Measurements from ENCODE around the gene SRGAP3. TPM values are rescaled to one million over a fixed set of nuclear protein-coding genes. Genes with fewer than 3 reads are reported as not detected.

The SRGAP3 gene
- total and polyA plus RNA-seq, 5 experiments from 2014 or later: 0.73 to 2.5 (median 1.8) TPM

- DNase-seq: no peak
- no peak for ATAC-seq
- Mint-ChIP-seq H3K36me3 (no peaks in the 10 kb centered on the region), H3K27me3 (no peaks in the 10 kb centered on the region), H3K9me3 (no peaks in the 10 kb centered on the region), H3K27ac (no peak overlapping the region), H3K4me1 (no peaks in the 10 kb centered on the region), H3K4me3 (no peak overlapping the region)
- POLR2A ChIA-PET: no interaction called here
Observed at GRCh38 chr3:9021271-9022009, 228.0 kb downstream of the SRGAP3 start.

GRCh38 chr3:9020426-9020825 is 229.0 kb downstream of the SRGAP3 start:
- DNase-seq (no peak), ATAC-seq (no peak)
- POLR2A ChIA-PET: no interaction called here
- no peaks in the 10 kb centered on the region for H3K9me3 Mint-ChIP-seq
- no peaks in the 10 kb centered on the region for H3K27me3 Mint-ChIP-seq
- no peaks in the 10 kb centered on the region for H3K4me1 Mint-ChIP-seq
- no peak overlapping the region for H3K27ac Mint-ChIP-seq
- no peaks in the 10 kb centered on the region for H3K36me3 Mint-ChIP-seq
- H3K4me3 Mint-ChIP-seq: no peak overlapping the region

- Mint-ChIP-seq H3K4me3 (no peak overlapping the region), H3K9me3 (no peaks in the 10 kb centered on the region), H3K27ac (no peak overlapping the region), H3K4me1 (no peaks in the 10 kb centered on the region), H3K27me3 (no peaks in the 10 kb centered on the region), H3K36me3 (no peaks in the 10 kb centered on the region)
- ATAC-seq (no peak), DNase-seq (no peak)
- POLR2A ChIA-PET: no interaction called here
Observed at GRCh38 chr3:9019259-9019961, 230.0 kb downstream of the SRGAP3 start.

- H3K9me3 Mint-ChIP-seq: no peaks in the 10 kb centered on the region
- peaks cover 0 to 4% (median 0%) of the 10 kb centered on the region in 3 donors for H3K36me3 Mint-ChIP-seq
- ATAC-seq (no peak), DNase-seq (no peak)
- H3K4me1 Mint-ChIP-seq: peaks cover 9 to 23% (median 12%) of the 10 kb centered on the region in 4 donors
- POLR2A ChIA-PET: no interaction called here
- H3K27ac Mint-ChIP-seq: no peak overlapping the region
- no peak overlapping the region for H3K4me3 Mint-ChIP-seq
- H3K27me3 Mint-ChIP-seq: no peaks in the 10 kb centered on the region
Observed at GRCh38 chr3:9015250-9015649, 234.2 kb downstream of the SRGAP3 start.

GRCh38 chr3:9013782-9014563 is 235.5 kb downstream of the SRGAP3 start:
- H3K27me3 Mint-ChIP-seq: no peaks in the 10 kb centered on the region
- H3K4me3 Mint-ChIP-seq: no peak overlapping the region
- POLR2A ChIA-PET: no interaction called here
- peaks cover 0 to 4% (median 0%) of the 10 kb centered on the region in 3 donors for H3K36me3 Mint-ChIP-seq
- DNase-seq: no peak
- peaks cover 9 to 23% (median 12%) of the 10 kb centered on the region in 4 donors for H3K4me1 Mint-ChIP-seq
- no peak overlapping the region for H3K27ac Mint-ChIP-seq
- no peak for ATAC-seq
- no peaks in the 10 kb centered on the region for H3K9me3 Mint-ChIP-seq

- POLR2A ChIA-PET: no interaction called here
- peaks cover 9 to 23% (median 12%) of the 10 kb centered on the region in 4 donors for H3K4me1 Mint-ChIP-seq
- ATAC-seq (no peak), DNase-seq (no peak)
- peaks cover 0 to 4% (median 0%) of the 10 kb centered on the region in 5 donors for H3K27me3 Mint-ChIP-seq
- H3K9me3 Mint-ChIP-seq: no peaks in the 10 kb centered on the region
- no peak overlapping the region for H3K27ac Mint-ChIP-seq
- H3K4me3 Mint-ChIP-seq: no peak overlapping the region
- H3K36me3 Mint-ChIP-seq: peaks cover 0 to 4% (median 0%) of the 10 kb centered on the region in 3 donors
Observed at GRCh38 chr3:9012521-9012920, 236.9 kb downstream of the SRGAP3 start.

GRCh38 chr3:9009976-9010545 is 239.4 kb downstream of the SRGAP3 start:
- Mint-ChIP-seq H3K4me1 (peaks cover 9 to 23% (median 12%) of the 10 kb centered on the region in 4 donors), H3K4me3 (no peak overlapping the region), H3K36me3 (peaks cover 0 to 4% (median 0%) of the 10 kb centered on the region in 3 donors), H3K27me3 (peaks cover 0 to 4% (median 0%) of the 10 kb centered on the region in 5 donors), H3K27ac (peak overlapping the region in 1 of 10 donors; percentile 35), H3K9me3 (no peaks in the 10 kb centered on the region)
- POLR2A ChIA-PET: no interaction called here
- ATAC-seq: no peak
- no peak for DNase-seq

DNA sequence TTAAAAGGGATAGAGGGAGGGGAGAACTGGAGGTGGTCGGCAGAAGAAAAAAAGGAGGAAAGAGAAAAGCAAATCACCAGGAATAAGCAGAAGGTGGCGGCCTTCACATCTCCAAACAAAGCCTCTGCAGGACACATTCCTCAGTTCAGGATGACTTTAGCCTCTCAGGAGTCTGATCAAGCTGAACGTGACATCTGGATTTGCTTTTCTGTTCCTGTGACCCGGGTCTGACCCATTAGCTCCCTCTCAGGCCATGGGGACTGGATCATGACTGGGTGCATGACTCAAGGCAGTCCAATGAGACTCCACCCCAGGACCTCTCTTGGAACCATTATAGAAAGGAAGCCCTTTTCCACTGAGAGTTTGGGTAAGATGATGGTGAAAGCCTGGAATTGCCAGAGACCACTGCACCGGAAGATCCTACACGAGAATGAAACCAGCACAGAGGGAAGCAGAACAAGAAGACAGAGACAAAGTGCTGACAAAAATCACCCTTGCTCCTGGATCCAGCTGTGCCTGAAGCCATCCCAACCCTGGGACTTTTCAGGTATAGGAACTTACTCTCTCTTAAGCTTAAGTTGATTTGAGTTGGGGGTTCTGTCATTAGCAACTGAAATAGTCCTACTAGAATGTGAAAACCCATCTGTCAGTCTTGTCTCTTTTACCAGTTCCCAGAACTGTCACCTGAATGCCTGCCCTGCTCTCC is 240.7 kb downstream of the SRGAP3 start:
- ATAC-seq (no peak), DNase-seq (no peak)
- peaks cover 0 to 4% (median 0%) of the 10 kb centered on the region in 5 donors for H3K27me3 Mint-ChIP-seq
- H3K4me1 Mint-ChIP-seq: peaks cover 9 to 23% (median 12%) of the 10 kb centered on the region in 4 donors
- no peak overlapping the region for H3K4me3 Mint-ChIP-seq
- peaks cover 0 to 4% (median 0%) of the 10 kb centered on the region in 3 donors for H3K36me3 Mint-ChIP-seq
- peak overlapping the region in 1 of 10 donors; percentile 74 for H3K27ac Mint-ChIP-seq
- no peaks in the 10 kb centered on the region for H3K9me3 Mint-ChIP-seq
- POLR2A ChIA-PET: no interaction called here

DNA sequence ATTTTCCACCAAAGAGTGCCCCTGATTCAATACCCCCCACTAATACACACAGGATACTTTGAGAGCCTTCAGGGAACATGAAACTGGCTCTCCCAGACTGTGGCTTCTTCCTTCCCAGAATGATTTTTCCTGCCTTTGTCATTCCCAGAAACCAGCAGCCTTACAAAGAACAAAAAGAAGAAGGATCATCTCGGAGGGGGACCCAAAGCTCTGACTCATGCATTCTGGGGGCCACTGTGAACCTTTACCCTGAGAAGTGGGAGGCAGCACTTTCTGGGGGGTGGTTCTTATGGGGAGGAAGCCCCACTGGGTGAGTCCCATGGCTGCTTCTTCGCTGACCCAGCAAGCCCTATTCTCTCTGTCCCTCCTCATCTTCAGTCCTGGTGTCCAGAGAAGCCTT is 241.5 kb downstream of the SRGAP3 start:
- H3K36me3 Mint-ChIP-seq: no peaks in the 10 kb centered on the region
- no peak overlapping the region for H3K4me3 Mint-ChIP-seq
- ATAC-seq (no peak), DNase-seq (no peak)
- H3K27ac Mint-ChIP-seq: peak overlapping the region in 1 of 10 donors; percentile 74
- H3K27me3 Mint-ChIP-seq: peaks cover 0 to 4% (median 0%) of the 10 kb centered on the region in 5 donors
- peaks cover 9 to 23% (median 12%) of the 10 kb centered on the region in 4 donors for H3K4me1 Mint-ChIP-seq
- POLR2A ChIA-PET: no interaction called here
- no peaks in the 10 kb centered on the region for H3K9me3 Mint-ChIP-seq

- DNase-seq (no peak), ATAC-seq (no peak)
- Mint-ChIP-seq H3K4me3 (no peak overlapping the region), H3K27me3 (peaks cover 0 to 4% (median 0%) of the 10 kb centered on the region in 5 donors), H3K36me3 (no peaks in the 10 kb centered on the region), H3K4me1 (peaks cover 4 to 17% (median 7%) of the 10 kb centered on the region in 4 donors), H3K27ac (no peak overlapping the region), H3K9me3 (no peaks in the 10 kb centered on the region)
- POLR2A ChIA-PET: no interaction called here
Observed at GRCh38 chr3:9007213-9007612, 242.2 kb downstream of the SRGAP3 start.

DNA sequence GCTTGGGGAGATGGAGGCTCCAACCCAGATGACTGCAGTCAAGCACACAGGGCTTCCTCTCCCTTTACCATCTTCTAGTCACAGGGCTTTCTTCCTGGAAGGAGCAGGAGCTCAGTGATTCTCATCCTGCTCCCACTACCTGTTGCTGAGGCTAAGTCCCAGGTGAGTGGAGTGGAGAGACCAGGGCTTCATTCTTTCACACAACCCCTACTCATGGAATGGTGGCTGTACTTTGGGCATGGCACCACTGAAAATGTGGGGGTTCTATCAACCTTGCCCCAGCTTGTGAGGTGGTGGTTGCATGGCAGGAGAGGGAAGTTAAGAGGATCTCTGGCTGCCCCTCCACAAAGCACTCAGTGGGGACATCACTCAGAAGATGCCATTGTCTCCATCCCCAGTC is 249.4 kb downstream of the SRGAP3 start:
- peaks cover 0 to 4% (median 0%) of the 10 kb centered on the region in 9 donors for H3K9me3 Mint-ChIP-seq
- no peak for DNase-seq
- no peak overlapping the region for H3K4me3 Mint-ChIP-seq
- H3K27me3 Mint-ChIP-seq: peaks cover 0 to 6% (median 0%) of the 10 kb centered on the region in 5 donors
- H3K4me1 Mint-ChIP-seq: no peaks in the 10 kb centered on the region
- peaks cover 0 to 5% (median 2%) of the 10 kb centered on the region in 3 donors for H3K36me3 Mint-ChIP-seq
- POLR2A ChIA-PET: no interaction called here
- no peak for ATAC-seq
- H3K27ac Mint-ChIP-seq: no peak overlapping the region

DNA sequence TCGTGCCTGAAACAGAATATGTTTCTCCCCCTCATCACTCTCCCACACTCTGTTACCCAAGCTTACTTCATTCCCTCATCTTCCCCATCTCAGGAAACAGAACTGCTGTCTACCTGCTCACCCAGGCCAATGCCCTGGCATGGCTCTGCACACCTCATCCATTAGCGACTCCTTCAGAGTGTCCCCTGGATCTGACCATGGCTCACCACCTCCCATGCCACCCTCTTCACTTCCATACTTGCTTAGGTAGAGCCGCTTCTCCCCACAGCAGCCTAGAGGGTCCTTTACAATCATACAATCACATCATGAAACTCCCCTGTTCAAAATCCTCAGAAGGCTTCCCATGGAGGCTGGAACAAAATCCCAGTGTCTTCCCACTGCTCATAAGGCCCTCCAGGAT is 252.3 kb downstream of the SRGAP3 start:
- H3K9me3 Mint-ChIP-seq: peaks cover 0 to 4% (median 0%) of the 10 kb centered on the region in 9 donors
- ATAC-seq: no peak
- H3K4me3 Mint-ChIP-seq: no peak overlapping the region

More for the DNA sequence above, 252.3 kb downstream of the SRGAP3 start:
- peaks cover 0 to 6% (median 0%) of the 10 kb centered on the region in 5 donors for H3K27me3 Mint-ChIP-seq
- DNase-seq: no peak
- peak overlapping the region in 1 of 10 donors; percentile 5 for H3K27ac Mint-ChIP-seq
- H3K36me3 Mint-ChIP-seq: peaks cover 0 to 5% (median 2%) of the 10 kb centered on the region in 3 donors
- POLR2A ChIA-PET: no interaction called here
- H3K4me1 Mint-ChIP-seq: no peaks in the 10 kb centered on the region

All from naive thymus-derived CD8-positive, alpha-beta T cell (primary cell).